Measurements from ENCODE around the gene SORBS2.

GRCh38 chr4:185811509-185812364 is at the start of gene SORBS2:
- TF ChIP-seq EZH2phosphoT487 (IDR thresholded peaks at IDR 0.05; ENCODE audit: insufficient read depth, low read depth) (no peak), EZH2 (IDR thresholded peaks at IDR 0.05; ENCODE audit: insufficient read depth, poor library complexity, severe bottlenecking) (no peak)

Data from GM23248 (cell line).